WTC11 (cell line): ENCODE results near the gene HMGN4. TPM values are rescaled to one million over a fixed set of nuclear protein-coding genes. Genes with fewer than 3 reads are reported as not detected.
A peak's percentile ranks its signal among the peaks of the same experiment; 100 is the strongest.

Source experiments
- ATAC-seq: fragments of 200-7000 bp; cut with Tn5 transposase; 2 replicates; pipeline ENCODE4 v1.10.0; 2021; ENCODE audit warnings: mild to moderate bottlenecking, moderate library complexity
- CTCF ChIA-PET: fragments of 300-600 bp; sonication (Branson Sonifier 250); formaldehyde crosslinking; loops from one replicate; lab custom pipeline; 2021; ENCODE audit warnings: antibody characterized with exemption; lab: Charles Lee
- POLR2A ChIA-PET: fragments of 350-600 bp; sonication (Branson Sonifier 250); formaldehyde crosslinking; loops from one replicate; lab custom pipeline; 2021; ENCODE audit warnings: antibody characterized with exemption; lab: Charles Lee
- DNase-seq: peaks from one replicate; pipeline ENCODE4 v3.0.0; 2021; ENCODE audit warnings: low spot score
- H3K27ac Mint-ChIP-seq: 2 replicates; pipeline ENCODE4 v1.8.0; 2021; ENCODE audit warnings: mixed read lengths
- H3K27me3 Mint-ChIP-seq: 2 replicates; pipeline ENCODE4 v1.8.0; 2021; ENCODE audit warnings: low read depth, mild to moderate bottlenecking, moderate library complexity, mixed read lengths
- H3K36me3 Mint-ChIP-seq: 2 replicates; pipeline ENCODE4 v1.8.0; 2021; ENCODE audit warnings: mixed read lengths
- H3K4me1 Mint-ChIP-seq: 2 replicates; pipeline ENCODE4 v1.8.0; 2022; ENCODE audit warnings: mixed read lengths
- H3K4me3 Mint-ChIP-seq: 2 replicates; pipeline ENCODE4 v1.8.0; 2021; ENCODE audit warnings: mild to moderate bottlenecking, moderate library complexity, mixed read lengths
- H3K9me3 Mint-ChIP-seq: 2 replicates; pipeline ENCODE4 v1.8.0; 2021; ENCODE audit warnings: mixed read lengths
- FOXJ3 ChIP-seq: sonication (generic); formaldehyde crosslinking; IDR thresholded peaks from 2 replicates; pipeline ENCODE4 v1.9.0; 2021; ENCODE audit warnings: missing genetic modification reagents, mild to moderate bottlenecking, borderline replicate concordance
- GABPB1 ChIP-seq: sonication (generic); formaldehyde crosslinking; IDR thresholded peaks from 2 replicates; pipeline ENCODE4 v1.8.1; 2023; ENCODE audit warnings: mild to moderate bottlenecking, missing genetic modification reagents
- JUN ChIP-seq: sonication (generic); formaldehyde crosslinking; IDR thresholded peaks from 2 replicates; pipeline ENCODE4 v1.8.0; 2023; ENCODE audit warnings: mild to moderate bottlenecking, missing genetic modification reagents
- MXD4 ChIP-seq: fragments of 250-450 bp; sonication (Bioruptor Pico); IDR thresholded peaks from 2 replicates; pipeline ENCODE4 v1.8.0; 2021; ENCODE audit warnings: mild to moderate bottlenecking, moderate library complexity, borderline replicate concordance
- NR3C1 ChIP-seq: sonication (generic); formaldehyde crosslinking; conservative IDR thresholded peaks from 2 replicates; pipeline ENCODE4 v1.8.1; 2023; ENCODE audit warnings: low read depth, mild to moderate bottlenecking, missing genetic modification reagents
- SMAD4 ChIP-seq: sonication (generic); formaldehyde crosslinking; IDR thresholded peaks from 2 replicates; pipeline ENCODE4 v1.8.0; 2022; ENCODE audit warnings: mild to moderate bottlenecking, missing genetic modification reagents
- SP1 ChIP-seq: sonication (generic); formaldehyde crosslinking; conservative IDR thresholded peaks from 2 replicates; pipeline ENCODE4 v1.8.1; 2022; ENCODE audit warnings: missing genetic modification reagents
- ZNF219 ChIP-seq: sonication (generic); formaldehyde crosslinking; IDR thresholded peaks from 2 replicates; pipeline ENCODE4 v1.8.0; 2023; ENCODE audit warnings: missing genetic modification reagents, mild to moderate bottlenecking, borderline replicate concordance
- ZNF232 ChIP-seq: sonication (generic); formaldehyde crosslinking; IDR thresholded peaks from 2 replicates; pipeline ENCODE4 v1.8.0; 2022; ENCODE audit warnings: mild to moderate bottlenecking, missing genetic modification reagents
- ZNF317 ChIP-seq: sonication (generic); formaldehyde crosslinking; IDR thresholded peaks from 2 replicates; pipeline ENCODE4 v1.8.1; 2023; ENCODE audit warnings: low read depth, mild to moderate bottlenecking, moderate library complexity, missing genetic modification reagents, borderline replicate concordance
- ZNF416 ChIP-seq: fragments of 250-450 bp; sonication (Bioruptor Pico); IDR thresholded peaks from 2 replicates; pipeline ENCODE4 v1.9.0; 2021; ENCODE audit warnings: mild to moderate bottlenecking, inconsistent platforms
- total RNA-seq: library from RNA; stranded (reverse); gene quantifications from 3 replicates; pipeline ENCODE4 v1.2.3, GENCODE V29; 2021
- TF ChIP-seq, protein P1 (sequence below): fragments of 250-450 bp; sonication (Bioruptor Pico); IDR thresholded peaks from 2 replicates; pipeline ENCODE4 v1.9.0; 2021; ENCODE audit warnings: mild to moderate bottlenecking
- TF ChIP-seq, protein P2 (sequence below): sonication (generic); formaldehyde crosslinking; IDR thresholded peaks from 2 replicates; pipeline ENCODE4 v1.8.1; 2022; ENCODE audit warnings: low read depth, mild to moderate bottlenecking, moderate library complexity, missing genetic modification reagents, borderline replicate concordance
- TF ChIP-seq, protein P3 (sequence below): fragments of 250-450 bp; sonication (Bioruptor Pico); conservative IDR thresholded peaks from 2 replicates; pipeline ENCODE4 v1.9.0; 2021; ENCODE audit warnings: mild to moderate bottlenecking
- TF ChIP-seq, protein P4 (sequence below): sonication (generic); formaldehyde crosslinking; conservative IDR thresholded peaks from 2 replicates; pipeline ENCODE4 v1.8.1; 2022; ENCODE audit warnings: mild to moderate bottlenecking, missing genetic modification reagents
- TF ChIP-seq, protein P5 (sequence below): sonication (generic); formaldehyde crosslinking; IDR thresholded peaks from 2 replicates; pipeline ENCODE4 v1.8.0; 2023; ENCODE audit warnings: missing genetic modification reagents
- TF ChIP-seq, protein P6 (sequence below): fragments of 250-450 bp; sonication (Bioruptor Pico); IDR thresholded peaks from 2 replicates; pipeline ENCODE4 v1.8.0; 2021; ENCODE audit warnings: mild to moderate bottlenecking
- TF ChIP-seq, protein P7 (sequence below): fragments of 250-450 bp; sonication (Bioruptor Pico); IDR thresholded peaks from 2 replicates; pipeline ENCODE4 v1.9.0; 2021; ENCODE audit warnings: mild to moderate bottlenecking
- TF ChIP-seq, protein P8 (sequence below): fragments of 250-450 bp; sonication (Bioruptor Pico); IDR thresholded peaks from 2 replicates; pipeline ENCODE4 v2.1.2; 2022; ENCODE audit warnings: mild to moderate bottlenecking, moderate library complexity
- TF ChIP-seq, protein P9 (sequence below): sonication (generic); formaldehyde crosslinking; IDR thresholded peaks from 2 replicates; pipeline ENCODE4 v1.8.0; 2022; ENCODE audit warnings: mild to moderate bottlenecking, missing genetic modification reagents
- TF ChIP-seq, protein P10 (sequence below): fragments of 250-450 bp; sonication (Bioruptor Pico); IDR thresholded peaks from 2 replicates; pipeline ENCODE4 v1.9.0; 2021; ENCODE audit warnings: moderate library complexity, mild to moderate bottlenecking, inconsistent platforms, borderline replicate concordance

The HMGN4 gene
- total RNA-seq, 1 experiment from 2014 or later = 57.1 TPM

DNA sequence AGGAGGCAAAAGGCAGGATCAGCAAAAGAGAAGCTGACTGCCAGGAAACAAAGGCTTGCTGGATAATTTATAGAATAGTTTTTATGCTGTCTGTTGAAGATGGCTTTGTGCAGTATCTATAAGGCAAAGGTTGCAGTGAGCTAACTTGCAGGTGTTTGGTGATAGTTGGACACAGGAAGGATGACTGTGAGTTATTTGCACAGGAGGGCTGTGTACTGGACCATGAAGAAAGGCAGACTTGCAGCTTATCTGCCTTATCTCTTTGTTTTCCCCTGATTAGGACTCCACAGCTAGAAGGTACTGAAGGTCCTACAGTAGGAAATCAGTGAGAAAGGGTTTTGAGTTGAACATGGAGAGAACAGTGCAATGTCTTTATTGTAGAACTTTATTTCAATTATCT lies 36.0 kb upstream of the HMGN4 start:
- ATAC-seq = no peak

DNA sequence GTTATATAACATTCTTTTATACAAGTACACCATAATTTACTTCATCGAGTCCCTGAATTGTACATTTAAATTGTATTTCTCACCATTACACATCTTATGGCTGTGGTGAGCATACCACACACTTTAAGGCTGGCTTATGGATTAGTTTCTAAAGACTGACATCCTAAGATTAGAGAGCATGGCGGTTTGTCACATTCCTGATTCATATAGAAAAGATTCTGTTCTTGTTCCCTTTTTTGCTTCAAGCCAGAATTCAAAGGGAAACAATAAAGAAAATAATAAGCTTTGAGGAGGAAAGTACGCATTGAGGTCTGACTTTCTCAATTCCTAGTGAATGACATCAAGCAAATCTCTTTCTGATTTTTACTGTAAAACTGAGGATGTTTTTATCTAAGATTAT lies 35.5 kb upstream of the HMGN4 start:
- Mint-ChIP-seq H3K9me3 (no peaks in the 10 kb centered on the region), H3K27me3 (peaks cover 65% of the 10 kb centered on the region), H3K27ac (no peak overlapping the region), H3K36me3 (no peaks in the 10 kb centered on the region), H3K4me1 (peaks cover 20% of the 10 kb centered on the region), H3K4me3 (no peak overlapping the region)
- DNase-seq (no peak), ATAC-seq (no peak)
- POLR2A ChIA-PET = interaction anchor here (0.7 kb wide), 1 partner anchor 16 kb away, joined by 3 read pairs; no protein-coding TSS in a partner anchor
- CTCF ChIA-PET = interaction anchor here (0.9 kb wide), 1 partner anchor 93 kb away, joined by 3 read pairs; no protein-coding TSS in a partner anchor
- TF ChIP-seq, protein P1, sequence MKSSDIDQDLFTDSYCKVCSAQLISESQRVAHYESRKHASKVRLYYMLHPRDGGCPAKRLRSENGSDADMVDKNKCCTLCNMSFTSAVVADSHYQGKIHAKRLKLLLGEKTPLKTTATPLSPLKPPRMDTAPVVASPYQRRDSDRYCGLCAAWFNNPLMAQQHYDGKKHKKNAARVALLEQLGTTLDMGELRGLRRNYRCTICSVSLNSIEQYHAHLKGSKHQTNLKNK = no peak
- no peak for TF ChIP-seq ZNF232 (CRISPR knock-in tag)
- TF ChIP-seq, protein P2, sequence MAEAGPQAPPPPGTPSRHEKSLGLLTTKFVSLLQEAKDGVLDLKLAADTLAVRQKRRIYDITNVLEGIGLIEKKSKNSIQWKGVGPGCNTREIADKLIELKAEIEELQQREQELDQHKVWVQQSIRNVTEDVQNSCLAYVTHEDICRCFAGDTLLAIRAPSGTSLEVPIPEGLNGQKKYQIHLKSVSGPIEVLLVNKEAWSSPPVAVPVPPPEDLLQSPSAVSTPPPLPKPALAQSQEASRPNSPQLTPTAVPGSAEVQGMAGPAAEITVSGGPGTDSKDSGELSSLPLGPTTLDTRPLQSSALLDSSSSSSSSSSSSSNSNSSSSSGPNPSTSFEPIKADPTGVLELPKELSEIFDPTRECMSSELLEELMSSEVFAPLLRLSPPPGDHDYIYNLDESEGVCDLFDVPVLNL (CRISPR knock-in tag) = no peak
- TF ChIP-seq, protein P3, sequence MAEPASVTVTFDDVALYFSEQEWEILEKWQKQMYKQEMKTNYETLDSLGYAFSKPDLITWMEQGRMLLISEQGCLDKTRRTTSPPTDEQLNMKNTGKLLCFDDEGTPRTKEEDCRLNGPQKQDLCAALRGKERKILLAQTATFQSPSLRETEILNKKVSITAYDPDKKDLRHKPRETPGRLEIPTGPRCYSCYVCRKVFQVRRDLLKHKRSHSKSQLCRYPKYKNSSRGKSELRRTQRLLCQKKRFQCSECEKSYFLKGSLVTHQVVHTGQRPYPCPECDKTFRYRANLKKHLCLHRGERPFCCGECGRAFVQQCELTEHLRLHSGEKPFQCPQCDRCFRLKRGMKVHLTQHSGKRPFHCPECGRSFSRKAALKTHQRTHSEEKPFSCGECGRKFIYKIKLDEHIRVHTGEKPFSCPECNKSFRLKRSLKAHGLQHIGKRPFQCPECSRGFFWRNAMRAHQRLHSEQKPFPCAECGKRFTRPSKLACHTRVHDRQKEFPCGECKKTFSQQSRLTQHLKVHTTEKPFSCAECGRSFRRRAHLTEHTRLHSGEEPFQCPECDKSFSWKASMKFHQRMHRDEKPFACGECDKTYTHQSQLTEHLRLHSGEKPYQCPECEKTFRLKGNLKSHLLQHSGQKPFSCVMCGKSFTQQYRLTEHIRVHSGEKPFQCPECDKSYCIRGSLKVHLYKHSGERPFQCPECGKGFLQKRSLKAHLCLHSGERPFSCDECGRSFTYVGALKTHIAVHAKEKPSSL (CRISPR knock-in tag) = no peak

More for the DNA sequence above, 36.0 kb upstream of the HMGN4 start:
- TF ChIP-seq NR3C1 (CRISPR knock-in tag) (no peak), ZNF317 (CRISPR knock-in tag) (no peak), MXD4 (CRISPR knock-in tag) (no peak), ZNF219 (CRISPR knock-in tag) (no peak), ZNF416 (CRISPR knock-in tag) (no peak), JUN (CRISPR knock-in tag) (no peak), FOXJ3 (CRISPR knock-in tag) (no peak), SP1 (CRISPR knock-in tag) (no peak), SMAD4 (no peak), GABPB1 (CRISPR knock-in tag) (no peak)
- TF ChIP-seq, protein P4, sequence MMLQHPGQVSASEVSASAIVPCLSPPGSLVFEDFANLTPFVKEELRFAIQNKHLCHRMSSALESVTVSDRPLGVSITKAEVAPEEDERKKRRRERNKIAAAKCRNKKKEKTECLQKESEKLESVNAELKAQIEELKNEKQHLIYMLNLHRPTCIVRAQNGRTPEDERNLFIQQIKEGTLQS (CRISPR knock-in tag) = no peak
- TF ChIP-seq, protein P1 = no peak
- TF ChIP-seq, protein P5, sequence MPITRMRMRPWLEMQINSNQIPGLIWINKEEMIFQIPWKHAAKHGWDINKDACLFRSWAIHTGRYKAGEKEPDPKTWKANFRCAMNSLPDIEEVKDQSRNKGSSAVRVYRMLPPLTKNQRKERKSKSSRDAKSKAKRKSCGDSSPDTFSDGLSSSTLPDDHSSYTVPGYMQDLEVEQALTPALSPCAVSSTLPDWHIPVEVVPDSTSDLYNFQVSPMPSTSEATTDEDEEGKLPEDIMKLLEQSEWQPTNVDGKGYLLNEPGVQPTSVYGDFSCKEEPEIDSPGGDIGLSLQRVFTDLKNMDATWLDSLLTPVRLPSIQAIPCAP (CRISPR knock-in tag) = no peak
- TF ChIP-seq, protein P6, sequence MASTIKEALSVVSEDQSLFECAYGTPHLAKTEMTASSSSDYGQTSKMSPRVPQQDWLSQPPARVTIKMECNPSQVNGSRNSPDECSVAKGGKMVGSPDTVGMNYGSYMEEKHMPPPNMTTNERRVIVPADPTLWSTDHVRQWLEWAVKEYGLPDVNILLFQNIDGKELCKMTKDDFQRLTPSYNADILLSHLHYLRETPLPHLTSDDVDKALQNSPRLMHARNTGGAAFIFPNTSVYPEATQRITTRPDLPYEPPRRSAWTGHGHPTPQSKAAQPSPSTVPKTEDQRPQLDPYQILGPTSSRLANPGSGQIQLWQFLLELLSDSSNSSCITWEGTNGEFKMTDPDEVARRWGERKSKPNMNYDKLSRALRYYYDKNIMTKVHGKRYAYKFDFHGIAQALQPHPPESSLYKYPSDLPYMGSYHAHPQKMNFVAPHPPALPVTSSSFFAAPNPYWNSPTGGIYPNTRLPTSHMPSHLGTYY (CRISPR knock-in tag) = no peak
- TF ChIP-seq, protein P7, sequence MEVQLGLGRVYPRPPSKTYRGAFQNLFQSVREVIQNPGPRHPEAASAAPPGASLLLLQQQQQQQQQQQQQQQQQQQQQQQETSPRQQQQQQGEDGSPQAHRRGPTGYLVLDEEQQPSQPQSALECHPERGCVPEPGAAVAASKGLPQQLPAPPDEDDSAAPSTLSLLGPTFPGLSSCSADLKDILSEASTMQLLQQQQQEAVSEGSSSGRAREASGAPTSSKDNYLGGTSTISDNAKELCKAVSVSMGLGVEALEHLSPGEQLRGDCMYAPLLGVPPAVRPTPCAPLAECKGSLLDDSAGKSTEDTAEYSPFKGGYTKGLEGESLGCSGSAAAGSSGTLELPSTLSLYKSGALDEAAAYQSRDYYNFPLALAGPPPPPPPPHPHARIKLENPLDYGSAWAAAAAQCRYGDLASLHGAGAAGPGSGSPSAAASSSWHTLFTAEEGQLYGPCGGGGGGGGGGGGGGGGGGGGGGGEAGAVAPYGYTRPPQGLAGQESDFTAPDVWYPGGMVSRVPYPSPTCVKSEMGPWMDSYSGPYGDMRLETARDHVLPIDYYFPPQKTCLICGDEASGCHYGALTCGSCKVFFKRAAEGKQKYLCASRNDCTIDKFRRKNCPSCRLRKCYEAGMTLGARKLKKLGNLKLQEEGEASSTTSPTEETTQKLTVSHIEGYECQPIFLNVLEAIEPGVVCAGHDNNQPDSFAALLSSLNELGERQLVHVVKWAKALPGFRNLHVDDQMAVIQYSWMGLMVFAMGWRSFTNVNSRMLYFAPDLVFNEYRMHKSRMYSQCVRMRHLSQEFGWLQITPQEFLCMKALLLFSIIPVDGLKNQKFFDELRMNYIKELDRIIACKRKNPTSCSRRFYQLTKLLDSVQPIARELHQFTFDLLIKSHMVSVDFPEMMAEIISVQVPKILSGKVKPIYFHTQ (CRISPR knock-in tag) = no peak
- TF ChIP-seq, protein P8, sequence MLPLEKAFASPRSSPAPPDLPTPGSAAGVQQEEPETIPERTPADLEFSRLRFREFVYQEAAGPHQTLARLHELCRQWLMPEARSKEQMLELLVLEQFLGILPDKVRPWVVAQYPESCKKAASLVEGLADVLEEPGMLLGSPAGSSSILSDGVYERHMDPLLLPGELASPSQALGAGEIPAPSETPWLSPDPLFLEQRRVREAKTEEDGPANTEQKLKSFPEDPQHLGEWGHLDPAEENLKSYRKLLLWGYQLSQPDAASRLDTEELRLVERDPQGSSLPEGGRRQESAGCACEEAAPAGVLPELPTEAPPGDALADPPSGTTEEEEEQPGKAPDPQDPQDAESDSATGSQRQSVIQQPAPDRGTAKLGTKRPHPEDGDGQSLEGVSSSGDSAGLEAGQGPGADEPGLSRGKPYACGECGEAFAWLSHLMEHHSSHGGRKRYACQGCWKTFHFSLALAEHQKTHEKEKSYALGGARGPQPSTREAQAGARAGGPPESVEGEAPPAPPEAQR (CRISPR knock-in tag) = no peak
- TF ChIP-seq, protein P9, sequence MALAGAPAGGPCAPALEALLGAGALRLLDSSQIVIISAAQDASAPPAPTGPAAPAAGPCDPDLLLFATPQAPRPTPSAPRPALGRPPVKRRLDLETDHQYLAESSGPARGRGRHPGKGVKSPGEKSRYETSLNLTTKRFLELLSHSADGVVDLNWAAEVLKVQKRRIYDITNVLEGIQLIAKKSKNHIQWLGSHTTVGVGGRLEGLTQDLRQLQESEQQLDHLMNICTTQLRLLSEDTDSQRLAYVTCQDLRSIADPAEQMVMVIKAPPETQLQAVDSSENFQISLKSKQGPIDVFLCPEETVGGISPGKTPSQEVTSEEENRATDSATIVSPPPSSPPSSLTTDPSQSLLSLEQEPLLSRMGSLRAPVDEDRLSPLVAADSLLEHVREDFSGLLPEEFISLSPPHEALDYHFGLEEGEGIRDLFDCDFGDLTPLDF (CRISPR knock-in tag) = no peak
- TF ChIP-seq, protein P10, sequence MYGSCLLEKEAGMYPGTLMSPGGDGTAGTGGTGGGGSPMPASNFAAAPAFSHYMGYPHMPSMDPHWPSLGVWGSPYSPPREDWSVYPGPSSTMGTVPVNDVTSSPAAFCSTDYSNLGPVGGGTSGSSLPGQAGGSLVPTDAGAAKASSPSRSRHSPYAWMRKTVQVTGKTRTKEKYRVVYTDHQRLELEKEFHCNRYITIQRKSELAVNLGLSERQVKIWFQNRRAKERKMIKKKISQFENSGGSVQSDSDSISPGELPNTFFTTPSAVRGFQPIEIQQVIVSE (CRISPR knock-in tag) = no peak
- no peaks in the 10 kb centered on the region for H3K36me3 Mint-ChIP-seq
- CTCF ChIA-PET = interaction anchor here (0.5 to 0.9 kb wide), 2 partner anchors 94 to 160 kb away, joined by 3 read pairs; no protein-coding TSS in a partner anchor
- H3K4me3 Mint-ChIP-seq = peak overlapping the region; percentile 74
- peaks cover 20% of the 10 kb centered on the region for H3K4me1 Mint-ChIP-seq
- POLR2A ChIA-PET = interaction anchor here (0.7 kb wide), 1 partner anchor 16 kb away, joined by 3 read pairs; no protein-coding TSS in a partner anchor
- H3K9me3 Mint-ChIP-seq = no peaks in the 10 kb centered on the region
- peaks cover 66% of the 10 kb centered on the region for H3K27me3 Mint-ChIP-seq
- no peak for DNase-seq
- H3K27ac Mint-ChIP-seq = no peak overlapping the region
